ENCODE results near the gene PVRIG. TPM values are rescaled to one million over a fixed set of nuclear protein-coding genes. Genes with fewer than 3 reads are reported as not detected.

The PVRIG gene
- total and polyA plus RNA-seq, 9 of the 15 experiments (the other 6 are each of a cell fraction or from before 2014, with no cell fraction given) = 0.16 to 0.64 TPM; not detected in 7

- TF ChIP-seq FOXK2 (conservative IDR thresholded peaks at IDR 0.05 in 1 of 2, IDR thresholded peaks at IDR 0.05 in 1 of 2; ENCODE audit: low read depth in 2 of 2) = 0 out of 4 replicates have a peak, but pooled peaks of 1 of the 2 experiments have one; percentile 35
- TF ChIP-seq DPF2 (IDR thresholded peaks at IDR 0.05) = peak; percentile 47; the same call in 1 of the 2 replicates
- TF ChIP-seq CBFA2T3 (IDR thresholded peaks at IDR 0.05) = peak; percentile 70
- no peak for TF ChIP-seq BCL6 (CRISPR knock-in tag; IDR thresholded peaks at IDR 0.05)
- TF ChIP-seq CBFA2T2 (conservative IDR thresholded peaks at IDR 0.05) = 0 out of 2 replicates have a peak, but pooled peaks have one; percentile 8
- peak; percentile 39; the same call in 1 of the 2 replicates for TF ChIP-seq HDGF (IDR thresholded peaks at IDR 0.05)
- peak; percentile 41; the same call in 1 of the 2 replicates for TF ChIP-seq BCOR (IDR thresholded peaks at IDR 0.05)
- TF ChIP-seq HLTF (IDR thresholded peaks at IDR 0.05) = 0 out of 2 replicates have a peak, but pooled peaks have one; percentile 37
- peak; percentile 47; the same call in 1 of the 2 replicates for TF ChIP-seq MTA1 (IDR thresholded peaks at IDR 0.05; ENCODE audit: borderline replicate concordance)
- TF ChIP-seq ZBTB2 (IDR thresholded peaks at IDR 0.05) = peak; percentile 40; the same call in 1 of the 2 replicates
- TF ChIP-seq TAL1 (IDR thresholded peaks at IDR 0.05) = peak; percentile 40; the same call in 1 of the 2 replicates
- TF ChIP-seq ZFP30 (CRISPR knock-in tag; IDR thresholded peaks at IDR 0.05; ENCODE audit: borderline replicate concordance) = no peak
- no peak for TF ChIP-seq ZNF75A (CRISPR knock-in tag; IDR thresholded peaks at IDR 0.05)
- no peak for TF ChIP-seq CREBBP (IDR thresholded peaks at IDR 0.05; ENCODE audit: low read depth, low read length)
- TF ChIP-seq RNF2 (IDR thresholded peaks at IDR 0.05) = no peak
- peak; percentile 54; the same call in 1 of the 2 replicates for TF ChIP-seq NKRF (IDR thresholded peaks at IDR 0.05; ENCODE audit: borderline replicate concordance)
- TF ChIP-seq DNMT1 (IDR thresholded peaks at IDR 0.05) = 0 out of 2 replicates have a peak, but pooled peaks have one; percentile 44
- TF ChIP-seq NR2C2 (CRISPR knock-in tag; IDR thresholded peaks at IDR 0.05) = no peak
- no peak for TF ChIP-seq NR2C2 (tag; IDR thresholded peaks at IDR 0.05)
- no peak for TF ChIP-seq FOXO4 (CRISPR knock-in tag; IDR thresholded peaks at IDR 0.05)
- TF ChIP-seq RFX1 (IDR thresholded peaks at IDR 0.05) = no peak
- TF ChIP-seq ZNF589 (CRISPR knock-in tag; IDR thresholded peaks at IDR 0.05; ENCODE audit: low read depth) = no peak
- peak in 1 of 2 experiments; percentile 25; a peak in 1 of 4 replicates for TF ChIP-seq ARNT (IDR thresholded peaks at IDR 0.05)
- peak; percentile 48; the same call in 1 of the 2 replicates for TF ChIP-seq SMARCA4 (IDR thresholded peaks at IDR 0.05)
- peak; percentile 62 for TF ChIP-seq ARID1B (IDR thresholded peaks at IDR 0.05)
Measured at GRCh38 chr7:100170101-100170897, 49.5 kb upstream of the PVRIG start (continued).

Measured in K562 (cell line).